AG20443 (cell line): ENCODE data around the gene AP5S1.

Source experiments
- DNase-seq: peaks from one replicate; pipeline ENCODE4 v3.0.0; 2012; ENCODE audit warnings: low spot score, mixed read lengths

Gene AP5S1

DNA sequence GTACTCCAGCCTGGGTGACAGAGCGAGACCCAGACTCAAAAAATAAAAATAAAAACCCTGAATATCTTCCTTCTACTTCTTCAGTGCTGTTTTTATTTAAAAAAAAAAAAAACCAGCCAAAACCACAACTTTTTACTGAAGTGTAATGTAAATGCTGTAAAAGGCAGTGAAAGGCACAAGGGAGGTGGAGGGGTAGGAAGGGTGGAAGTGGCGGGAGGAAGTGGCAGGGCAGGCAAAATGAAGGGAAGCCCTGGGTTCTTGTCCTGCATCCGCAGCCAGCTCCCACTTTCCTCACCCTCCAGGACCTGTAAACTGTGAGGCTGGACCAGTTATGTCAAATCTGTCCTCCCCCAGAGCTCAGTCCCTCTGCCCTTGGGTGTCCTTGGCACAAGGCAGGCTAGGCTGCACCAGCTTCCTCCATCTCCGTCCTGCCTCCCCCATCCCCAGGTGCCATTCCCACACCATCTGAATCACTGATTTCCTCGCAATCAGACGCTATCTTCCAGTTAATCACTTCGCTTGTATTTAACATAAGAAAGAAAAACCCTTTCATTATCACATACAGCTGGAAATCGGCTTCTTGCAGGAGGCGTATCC is 55.1 kb downstream of the AP5S1 start:
- DNase-seq: no peak

DNA sequence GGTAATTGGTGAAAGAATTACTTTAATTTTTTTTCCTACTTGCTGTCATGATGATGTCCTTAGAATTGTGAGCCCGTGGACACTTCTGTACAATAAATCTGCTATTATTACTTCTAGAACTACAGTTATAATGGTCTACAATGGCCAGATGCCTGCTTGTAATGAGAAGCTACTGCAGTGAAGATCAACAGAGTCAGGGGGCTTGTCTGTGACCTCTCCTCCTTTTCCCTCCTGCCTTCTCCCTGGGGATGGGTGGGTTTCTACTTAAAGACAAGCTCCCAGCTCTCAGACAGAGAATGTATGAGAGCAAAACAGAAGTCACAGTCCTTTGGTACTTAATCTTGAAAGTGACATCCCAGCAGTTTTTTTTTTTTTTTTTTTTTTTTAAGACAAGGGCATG is 55.7 kb downstream of the AP5S1 start:
- no peak for DNase-seq

DNA sequence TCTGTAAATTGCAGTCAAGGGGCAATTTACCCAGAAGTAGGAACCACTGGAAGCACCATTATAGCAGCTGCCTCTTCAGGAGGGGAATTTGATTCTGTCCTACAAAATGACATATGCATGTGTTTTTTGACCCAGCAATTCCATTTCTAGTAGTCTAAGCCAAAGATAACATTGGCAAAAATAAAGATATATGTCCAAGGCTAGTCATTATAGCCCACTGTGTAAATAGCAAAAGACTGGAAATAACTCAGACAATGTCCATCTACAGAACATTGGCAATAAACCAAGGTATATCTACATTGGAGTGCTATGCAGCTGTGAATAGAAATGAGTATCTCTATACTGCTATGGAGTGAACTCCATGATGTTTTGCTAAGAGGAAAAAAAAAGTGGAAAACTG is 56.3 kb downstream of the AP5S1 start:
- DNase-seq: no peak
